ENCODE measurements around the gene ENTPD5.
"Not testable (repeated sequence)": the region's sequence is repeated elsewhere in the genome, so short reads cannot be mapped to it uniquely, and the experiment has no call there.

Gene ENTPD5

GRCh38 chr14:73998726-73999125, 20.4 kb downstream of the ENTPD5 start:
- no peak for DNase-seq

- no peak for DNase-seq
Measured at GRCh38 chr14:73997944-73998447, 21.1 kb downstream of the ENTPD5 start.

- no peak for DNase-seq
Measured at GRCh38 chr14:73997108-73997943, 21.8 kb downstream of the ENTPD5 start.

- DNase-seq, result no peak
Measured at GRCh38 chr14:73996731-73997107, 22.4 kb downstream of the ENTPD5 start.

GRCh38 chr14:73995977-73996378, 23.1 kb downstream of the ENTPD5 start:
- no peak for DNase-seq

- DNase-seq, result not testable (repeated sequence)
Measured at GRCh38 chr14:73994926-73995325, 24.2 kb downstream of the ENTPD5 start.

GRCh38 chr14:73991092-73991491, 28.0 kb downstream of the ENTPD5 start:
- DNase-seq, result no peak

GRCh38 chr14:73988656-73989055, 30.4 kb downstream of the ENTPD5 start:
- not testable (repeated sequence) for DNase-seq

GRCh38 chr14:73988065-73988464, 31.0 kb downstream of the ENTPD5 start:
- no peak for DNase-seq

- DNase-seq, result no peak
Measured at GRCh38 chr14:73977896-73978295, 41.2 kb downstream of the ENTPD5 start.

GRCh38 chr14:73976125-73976524, 43.0 kb downstream of the ENTPD5 start:
- DNase-seq, result no peak

GRCh38 chr14:73973497-73973896, 45.6 kb downstream of the ENTPD5 start:
- peak; percentile 23 for DNase-seq

GRCh38 chr14:73968885-73969284, 50.2 kb downstream of the ENTPD5 start:
- DNase-seq, result no peak

GRCh38 chr14:73965216-73965615, 53.9 kb downstream of the ENTPD5 start:
- no peak for DNase-seq

GRCh38 chr14:73961192-73961591, 57.9 kb downstream of the ENTPD5 start:
- DNase-seq, result no peak

GRCh38 chr14:73958591-73958990, 60.5 kb downstream of the ENTPD5 start:
- no peak for DNase-seq

- no peak for DNase-seq
Measured at GRCh38 chr14:73955674-73956073, 63.4 kb downstream of the ENTPD5 start.

GRCh38 chr14:73953731-73954130, 65.4 kb downstream of the ENTPD5 start:
- no peak for DNase-seq

- DNase-seq, result peak; percentile 98
Measured at GRCh38 chr14:73949752-73950734, 69.0 kb downstream of the ENTPD5 start, which contains the start of the genes COQ6 and FAM161B. Gene COQ6 (plus strand): TSS chr14:73950302. CDS start chr14:73950333, 31 bp downstream. Gene FAM161B (minus strand): TSS chr14:73950094. CDS start chr14:73950026, 68 bp downstream.

GRCh38 chr14:73945159-73945670, 73.9 kb downstream of the ENTPD5 start:
- no peak for DNase-seq

- no peak for DNase-seq
Measured at GRCh38 chr14:73944432-73945158, 74.5 kb downstream of the ENTPD5 start.

- DNase-seq, result no peak
Measured at GRCh38 chr14:73943083-73943482, 76.0 kb downstream of the ENTPD5 start.

Data from NCI-H524 treated with DMSO at 0.1 percent for 48 hours (cell line).